Spleen (tissue), 7 donors: ENCODE measurements around the gene FUT3.
"Not testable (repeated sequence)": the region's sequence is repeated elsewhere in the genome, so short reads cannot be mapped to it uniquely, and the experiment has no call there.

Experiments used
- CTCF ChIP-seq, 11 experiments: fragments of 200-600 bp in 7 of 11; fragments of 450-650 bp in 4 of 11; sonication (generic) in 4 of 11; IDR thresholded peaks in 8 of 11; conservative IDR thresholded peaks in 3 of 11; 1 replicate in 7 of 11; 2 replicates in 4 of 11; pipeline versions ENCODE4 v1.4.0 to v1.8.0; 2016 to 2021; ENCODE audit warnings: antibody characterized with exemption in 11 of 11, inconsistent platforms in 4 of 11, mild to moderate bottlenecking in 1 of 11
- POLR2AphosphoS5 ChIP-seq, 3 donors: sonication (generic); formaldehyde crosslinking; IDR thresholded peaks; one replicate each; pipeline ENCODE4 v1.5.1; 2017; ENCODE audit warnings: antibody characterized with exemption in 3 of 3
- donor health status: DM: no; HTN: no; CAD: no; lungs with moderate emphysema.
- donor health status: DM: no; HTN: no; CAD: no.
- donor health status: DM: no; HTN: no; CAD: no.

DNA sequence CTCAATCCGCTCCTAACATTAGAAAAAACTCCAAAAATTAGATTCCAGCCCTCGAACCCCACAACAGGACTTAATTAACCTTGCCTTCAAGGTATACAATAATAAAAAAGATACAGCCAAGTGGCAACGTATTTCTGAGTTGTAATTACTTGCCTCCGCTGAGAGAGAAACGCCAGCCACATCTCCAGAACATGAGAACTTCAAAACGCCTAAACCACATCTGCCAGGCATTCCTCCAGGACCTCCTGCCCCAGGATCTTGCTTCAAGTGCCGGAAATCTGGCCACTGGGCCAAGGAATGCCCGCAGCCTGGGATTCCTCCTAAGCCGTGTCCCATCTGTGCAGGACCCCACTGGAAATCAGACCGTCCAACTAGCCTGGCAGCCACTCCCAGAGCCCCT, 2.9 kb upstream of the FUT3 start:
- TF ChIP-seq CTCF (IDR thresholded peaks at IDR 0.05 in 8 of 11, conservative IDR thresholded peaks at IDR 0.05 in 3 of 11); POLR2AphosphoS5 (IDR thresholded peaks at IDR 0.05): not testable (repeated sequence)
